ENCODE measurements around the gene CASZ1.

GRCh38 chr1:10634428-10635084, 161.9 kb downstream of the CASZ1 start:
- no peak for TF ChIP-seq CTCF (IDR thresholded peaks at IDR 0.05)
- no peak for TF ChIP-seq POLR2A (IDR thresholded peaks at IDR 0.05)

Measured in stomach (tissue), 4 donors.